GM18508 (cell line): Measurements from ENCODE around the gene MAFB.

Experiments used
- ATAC-seq: cut with Tn5 transposase; IDR thresholded peaks from one replicate; pipeline ENCODE4 v1.9.1; 2021; ENCODE audit warnings: moderate number of reproducible peaks; ENCODE audit not compliant: insufficient read depth, unreplicated experiment

MAFB gene

DNA sequence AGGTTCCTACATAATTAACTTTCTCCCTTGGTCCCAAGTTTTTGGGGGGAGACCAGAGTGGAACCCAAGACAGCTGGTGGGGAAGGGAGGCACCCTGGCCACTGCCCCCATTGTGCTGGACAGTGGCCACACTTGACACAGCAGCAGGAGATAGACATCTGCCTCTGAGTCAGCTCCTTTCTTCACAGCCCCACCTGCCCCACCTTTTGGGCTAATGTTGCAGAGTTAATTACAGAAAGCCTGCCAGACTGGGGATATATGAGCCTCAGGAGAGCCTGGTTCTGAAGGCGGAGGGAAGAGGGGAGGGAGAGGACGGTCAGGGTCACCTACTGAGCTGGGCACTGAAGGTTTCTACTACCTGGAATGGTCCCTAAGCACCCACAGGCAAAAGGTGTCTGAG lies 50.6 kb downstream of the MAFB start:
- ATAC-seq, result no peak

DNA sequence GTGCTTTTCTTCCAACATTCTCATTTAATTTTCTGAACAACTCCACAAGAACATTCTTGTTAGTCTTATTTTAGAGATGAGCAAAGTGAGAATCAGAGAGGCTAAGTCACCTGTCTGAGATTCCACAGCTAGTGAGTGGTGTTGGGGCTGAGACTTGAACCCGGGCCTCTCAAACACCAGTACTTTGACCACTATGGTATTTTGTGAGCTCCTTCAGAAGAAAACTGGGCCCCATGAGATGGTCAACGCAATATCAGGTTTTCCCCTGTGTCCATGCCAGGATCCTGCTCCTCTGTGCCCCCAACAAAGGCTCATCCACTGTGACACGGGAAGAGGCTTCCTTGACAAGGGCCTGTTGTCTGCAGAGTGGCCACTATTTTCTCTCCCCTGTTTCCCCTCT lies 51.9 kb downstream of the MAFB start:
- ATAC-seq, result no peak

DNA sequence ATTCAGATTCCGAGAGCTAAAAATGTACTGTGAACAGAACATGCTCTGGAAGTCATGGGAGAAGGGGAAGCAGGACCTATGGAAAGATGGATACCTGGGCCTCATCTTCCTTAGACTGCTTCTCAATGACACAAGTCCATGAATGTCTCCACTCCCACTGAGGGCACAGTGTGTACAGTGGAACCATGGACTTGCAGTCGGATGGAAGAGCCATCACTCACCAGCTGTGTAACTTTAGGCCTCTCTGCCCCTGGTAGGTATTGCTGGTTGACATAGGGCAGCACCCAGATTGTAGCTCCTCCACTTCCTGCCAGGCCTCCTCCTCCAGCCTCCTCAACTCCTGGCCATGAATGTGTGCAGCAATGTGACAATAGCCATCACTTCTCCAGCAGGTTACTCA lies 52.5 kb downstream of the MAFB start:
- ATAC-seq, result no peak

DNA sequence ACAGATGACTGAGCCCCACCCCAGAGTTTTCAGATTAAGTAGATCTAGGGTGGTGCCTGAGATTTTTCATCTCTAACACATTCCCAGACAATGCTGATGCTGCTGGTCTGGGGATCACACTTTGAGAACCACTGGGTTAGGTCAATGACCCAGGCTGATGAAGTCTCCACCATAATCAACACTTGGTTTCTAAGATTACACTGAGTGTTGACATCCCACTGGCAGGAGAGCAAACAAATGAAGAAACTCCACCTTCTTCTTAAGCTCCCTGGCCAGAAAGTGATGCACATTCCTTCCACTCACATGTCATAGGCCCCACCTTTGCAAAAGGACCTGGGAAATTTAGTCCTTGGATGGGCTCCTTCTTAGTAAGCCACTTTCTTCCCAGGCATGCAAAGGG lies 53.1 kb downstream of the MAFB start:
- no peak for ATAC-seq
